Occipital lobe (tissue), 2 donors: ENCODE data around the gene ING1. TPM values are rescaled to one million over a fixed set of nuclear protein-coding genes. Genes with fewer than 3 reads are reported as not detected.

ENCODE experiments used
- DNase-seq: peaks from one replicate; lab custom pipeline; 2025; lab: John Stamatoyannopoulos, UW
- total RNA-seq: library from RNA; depleted of rRNA; stranded (reverse); fragments of >200 nt; gene quantifications from one replicate; pipeline ENCODE4 v1.2.3, GENCODE V29; 2014

Gene ING1
- total RNA-seq, 1 donor from 2014 or later, result 19.0 TPM

GRCh38 chr13:110769097-110769496, 55.6 kb downstream of the ING1 start:
- DNase-seq, result no peak

GRCh38 chr13:110770678-110771077, 57.2 kb downstream of the ING1 start:
- no peak for DNase-seq

- no peak for DNase-seq
These were observed 57.7 kb downstream of the ING1 start for GRCh38 chr13:110771194-110771593.

GRCh38 chr13:110772091-110772984, 58.8 kb downstream of the ING1 start:
- DNase-seq, result no peak

Other genes with a start within 250 kb of the ING1 start
- gene RAB20, start 152.0 kb upstream of the ING1 start, total RNA-seq, result 2.5 TPM
- gene NAXD, start 98.2 kb upstream of the ING1 start, total RNA-seq, result 27.5 TPM
- 56.9 TPM for gene CARS2, start 7.6 kb upstream of the ING1 start, total RNA-seq
- gene ANKRD10, start 201.4 kb downstream of the ING1 start, total RNA-seq, result 195 TPM